ENCODE data around the gene GDI1.

The GDI1 gene

DNA sequence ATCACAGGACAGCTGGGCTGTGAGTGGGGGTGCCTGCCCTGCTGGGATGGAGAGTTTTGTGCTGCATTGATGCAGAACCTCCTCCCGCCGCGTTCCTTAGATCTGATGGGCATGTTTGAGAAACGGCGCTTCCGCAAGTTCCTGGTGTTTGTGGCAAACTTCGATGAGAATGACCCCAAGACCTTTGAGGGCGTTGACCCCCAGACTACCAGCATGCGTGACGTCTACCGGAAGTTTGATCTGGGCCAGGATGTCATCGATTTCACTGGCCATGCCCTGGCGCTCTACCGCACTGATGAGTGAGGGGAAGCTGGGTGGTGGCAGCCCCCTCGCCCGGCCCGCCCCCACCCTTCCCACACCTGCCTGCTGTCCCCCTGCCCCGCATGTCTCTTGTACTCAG lies 2.9 kb downstream of the GDI1 start:
- DNase-seq = no peak

DNA sequence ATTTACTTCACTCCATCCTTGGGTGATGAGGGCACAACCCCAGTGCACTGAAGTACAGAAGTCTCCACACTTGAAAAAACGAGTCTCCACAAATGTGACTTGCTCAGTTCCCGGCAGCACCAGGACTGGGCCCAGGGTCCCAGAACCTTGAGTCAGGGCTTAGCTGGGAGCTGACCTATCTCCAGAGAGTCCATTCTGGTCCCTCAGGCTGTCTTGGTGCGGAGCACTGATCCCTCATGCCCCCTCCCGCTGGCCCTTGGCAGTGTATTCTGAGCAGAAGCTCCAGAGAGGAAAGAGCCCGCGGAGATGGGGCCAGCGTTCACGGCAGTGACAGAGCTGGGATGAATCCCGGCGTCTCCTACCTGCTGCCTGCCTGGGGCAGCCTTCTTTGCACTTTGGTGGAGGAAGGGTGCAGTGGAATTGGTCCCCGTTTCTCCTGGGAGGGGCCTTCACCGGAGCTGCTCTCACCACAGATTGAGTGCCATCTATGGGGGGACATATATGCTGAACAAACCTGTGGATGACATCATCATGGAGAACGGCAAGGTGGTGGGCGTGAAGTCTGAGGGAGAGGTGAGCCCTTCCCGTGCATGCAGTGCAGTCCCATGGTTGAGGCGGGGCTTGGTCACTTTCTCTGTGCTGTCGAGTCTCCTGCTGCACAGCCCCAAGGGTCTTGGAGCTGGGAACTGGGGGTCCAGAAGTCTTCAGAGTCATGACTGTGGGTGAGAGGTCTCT lies 3.8 kb downstream of the GDI1 start:
- DNase-seq = no peak

DNA sequence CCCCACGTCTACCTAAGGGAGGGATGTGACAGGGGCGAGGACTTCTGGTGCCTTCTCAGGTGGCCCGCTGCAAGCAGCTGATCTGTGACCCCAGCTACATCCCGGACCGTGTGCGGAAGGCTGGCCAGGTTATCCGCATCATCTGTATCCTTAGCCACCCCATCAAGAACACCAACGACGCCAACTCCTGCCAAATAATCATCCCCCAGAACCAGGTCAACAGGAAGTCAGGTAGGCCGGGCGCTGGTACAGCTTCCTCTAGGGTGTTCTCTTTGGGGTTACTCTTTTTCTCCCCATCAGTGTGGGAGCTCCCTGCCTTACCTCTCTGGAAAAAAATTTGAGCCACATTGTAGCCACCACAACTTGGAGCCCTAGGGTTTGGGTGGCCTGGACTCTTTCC lies 4.6 kb downstream of the GDI1 start:
- no peak for DNase-seq

DNA sequence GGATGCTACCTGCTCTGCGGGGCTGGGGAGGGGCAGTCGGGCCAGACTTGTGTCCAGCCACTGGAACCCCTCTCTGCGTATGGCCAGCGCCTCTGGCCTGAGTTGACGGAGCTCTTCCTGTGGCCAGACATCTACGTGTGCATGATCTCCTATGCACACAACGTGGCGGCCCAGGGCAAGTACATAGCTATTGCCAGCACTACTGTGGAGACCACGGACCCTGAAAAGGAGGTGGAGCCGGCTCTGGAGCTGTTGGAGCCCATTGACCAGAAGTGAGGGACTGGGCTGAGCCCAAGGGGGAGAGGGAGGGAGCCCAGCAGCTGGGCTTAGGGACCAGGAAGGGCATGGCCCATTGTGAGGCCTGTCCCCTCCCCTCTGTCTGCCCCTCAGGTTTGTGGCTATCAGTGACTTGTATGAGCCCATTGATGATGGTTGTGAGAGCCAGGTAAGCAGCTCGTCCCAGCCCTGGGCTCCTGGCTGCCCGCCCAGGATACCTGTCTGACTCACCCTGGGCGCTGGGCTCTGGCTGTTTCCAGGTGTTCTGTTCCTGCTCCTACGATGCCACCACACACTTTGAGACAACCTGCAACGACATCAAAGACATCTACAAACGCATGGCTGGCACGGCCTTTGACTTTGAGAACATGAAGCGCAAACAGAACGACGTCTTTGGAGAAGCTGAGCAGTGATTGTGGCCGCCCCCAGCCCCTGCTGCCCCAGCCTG lies 5.2 kb downstream of the GDI1 start:
- no peak for DNase-seq

DNA sequence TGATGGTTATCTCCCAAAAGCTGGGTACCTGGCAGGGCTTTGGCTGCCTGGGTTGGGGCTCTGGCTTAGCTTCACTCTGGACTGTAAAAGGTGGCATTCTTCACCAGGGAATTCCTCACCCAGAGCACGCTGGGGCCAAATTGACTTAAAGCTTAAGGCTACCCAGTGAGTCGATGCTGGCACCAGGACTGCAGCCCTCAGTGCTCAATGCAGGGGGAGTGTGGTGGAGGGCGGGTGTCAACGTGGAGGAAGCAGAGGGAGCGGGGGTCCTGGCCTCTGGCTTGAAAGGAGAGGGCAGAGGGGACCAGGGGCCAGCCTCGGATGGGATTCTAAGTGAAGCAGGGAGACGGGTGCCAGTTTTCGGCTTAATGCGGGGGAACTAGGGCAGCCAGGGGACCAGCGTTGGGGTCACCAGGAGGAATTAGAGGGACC lies 6.5 kb downstream of the GDI1 start:
- DNase-seq = no peak

DNA sequence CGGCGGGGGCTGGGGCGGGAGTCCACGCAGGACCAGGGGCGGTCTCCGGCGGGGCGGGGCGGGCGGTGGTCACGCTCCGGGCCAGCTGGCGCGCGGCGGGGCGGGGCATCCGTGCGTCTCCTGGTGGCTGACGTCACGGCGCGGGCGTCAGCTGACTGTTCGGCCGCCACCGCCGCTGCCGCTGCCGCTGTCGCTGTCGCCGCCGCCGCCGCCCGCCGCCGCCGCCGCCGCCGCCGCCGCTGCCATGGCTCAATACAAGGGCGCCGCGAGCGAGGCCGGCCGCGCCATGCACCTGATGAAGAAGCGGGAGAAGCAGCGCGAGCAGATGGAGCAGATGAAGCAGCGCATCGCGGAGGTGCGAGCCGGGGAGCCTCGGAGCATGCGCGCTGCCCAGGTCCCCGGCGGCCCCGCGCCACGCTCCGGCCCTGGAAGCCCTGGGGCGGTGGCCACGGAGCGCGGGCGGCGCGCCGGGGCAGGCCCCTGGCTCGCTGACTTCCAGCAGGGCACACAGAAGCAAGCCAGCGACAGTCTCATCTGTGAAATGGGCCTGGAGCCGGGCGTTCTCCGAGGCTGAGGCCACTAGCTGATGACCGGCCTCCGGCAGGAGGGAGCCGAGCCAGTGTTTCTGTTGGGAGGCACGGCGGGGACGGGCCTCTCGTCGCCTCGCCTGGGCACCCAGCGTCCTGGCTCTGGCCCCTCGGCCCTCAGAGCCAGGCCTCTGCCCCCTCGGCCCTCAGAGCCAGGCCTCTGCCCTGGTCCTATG lies 7.2 kb downstream of the GDI1 start, which contains the start of gene FAM50A:
Gene FAM50A, plus strand, starts transcription at position 150 of the 763 bp plus-strand sequence. Its CDS starts 95 bp downstream, at position 245.
- no peak for DNase-seq

DNA sequence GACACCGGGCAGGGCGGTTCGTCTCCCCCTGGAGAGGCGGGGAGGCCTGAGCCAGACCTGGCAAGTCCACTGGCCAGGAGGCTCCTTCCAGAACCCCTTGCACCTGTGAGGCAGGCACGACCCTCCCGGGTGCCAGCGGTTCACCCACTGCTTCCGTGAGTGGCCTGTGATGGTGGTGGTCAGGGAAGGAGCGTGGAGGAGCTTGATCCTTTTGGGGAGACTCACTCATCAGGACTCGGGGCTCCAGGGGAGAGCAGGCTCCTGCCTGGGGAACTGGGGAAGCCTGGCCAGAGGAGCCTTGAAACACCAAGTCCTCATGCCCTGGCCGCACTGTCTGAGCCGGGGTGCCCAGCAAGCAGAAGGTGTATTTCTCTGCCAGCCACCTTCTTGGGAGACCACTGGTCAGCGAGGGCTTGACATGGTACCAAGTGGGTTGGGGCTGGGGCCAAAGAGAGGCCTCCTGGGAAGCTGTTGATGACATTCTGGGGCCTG lies 7.8 kb downstream of the GDI1 start:
- no peak for DNase-seq

DNA sequence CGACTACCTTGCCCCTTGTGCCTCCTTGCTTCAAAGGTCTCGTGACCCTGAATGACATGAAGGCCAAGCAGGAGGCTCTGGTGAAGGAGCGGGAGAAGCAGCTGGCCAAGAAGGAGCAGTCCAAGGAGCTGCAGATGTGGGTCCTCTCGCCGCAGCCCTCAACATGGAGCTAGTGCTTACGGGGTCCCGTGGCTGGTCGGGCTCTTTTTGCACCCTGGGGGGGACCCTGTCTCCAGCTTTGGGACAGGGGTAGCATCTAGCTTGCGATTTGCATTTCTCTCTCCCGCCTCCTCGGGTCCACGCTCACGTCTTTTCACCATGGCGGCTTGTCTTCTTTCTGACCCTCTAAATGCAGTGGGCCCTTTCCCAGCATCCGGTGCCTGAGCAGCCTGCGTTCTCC lies 8.8 kb downstream of the GDI1 start:
- DNase-seq = no peak

DNA sequence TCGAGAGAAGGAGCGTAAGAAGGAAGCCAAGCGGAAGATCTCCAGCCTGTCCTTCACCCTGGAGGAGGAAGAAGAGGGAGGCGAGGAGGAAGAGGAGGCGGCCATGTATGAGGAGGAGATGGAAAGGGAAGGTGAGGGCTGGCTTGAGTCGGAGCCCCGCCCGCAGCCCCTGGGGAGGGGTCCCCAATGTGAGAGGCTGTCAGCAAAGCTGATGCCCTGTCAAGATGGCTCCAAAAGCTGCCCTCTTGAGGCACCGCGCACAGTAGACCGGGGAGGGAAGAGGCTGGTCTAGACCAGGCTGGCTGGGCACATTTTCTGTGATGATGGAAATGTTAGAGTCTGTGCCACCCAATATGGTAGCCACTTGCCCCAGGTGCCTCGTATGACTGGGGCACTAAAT lies 9.5 kb downstream of the GDI1 start:
- no peak for DNase-seq

DNA sequence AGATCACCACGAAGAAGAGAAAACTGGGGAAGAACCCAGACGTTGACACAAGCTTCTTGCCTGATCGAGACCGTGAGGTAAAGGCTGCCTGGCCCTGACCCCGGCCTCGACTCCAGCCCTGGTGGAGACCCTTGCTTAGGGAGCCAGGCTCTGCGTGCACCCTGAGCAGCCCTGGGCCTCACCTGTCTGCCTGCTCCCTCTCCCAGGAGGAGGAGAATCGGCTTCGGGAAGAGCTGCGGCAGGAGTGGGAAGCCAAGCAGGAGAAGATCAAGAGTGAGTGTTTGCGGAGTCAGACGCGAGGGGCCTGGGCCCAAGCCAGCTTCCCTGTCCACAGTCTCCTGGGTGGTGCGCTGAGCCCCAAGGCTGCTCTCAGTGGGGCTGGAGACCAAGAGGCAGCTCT lies 11.5 kb downstream of the GDI1 start:
- no peak for DNase-seq

DNA sequence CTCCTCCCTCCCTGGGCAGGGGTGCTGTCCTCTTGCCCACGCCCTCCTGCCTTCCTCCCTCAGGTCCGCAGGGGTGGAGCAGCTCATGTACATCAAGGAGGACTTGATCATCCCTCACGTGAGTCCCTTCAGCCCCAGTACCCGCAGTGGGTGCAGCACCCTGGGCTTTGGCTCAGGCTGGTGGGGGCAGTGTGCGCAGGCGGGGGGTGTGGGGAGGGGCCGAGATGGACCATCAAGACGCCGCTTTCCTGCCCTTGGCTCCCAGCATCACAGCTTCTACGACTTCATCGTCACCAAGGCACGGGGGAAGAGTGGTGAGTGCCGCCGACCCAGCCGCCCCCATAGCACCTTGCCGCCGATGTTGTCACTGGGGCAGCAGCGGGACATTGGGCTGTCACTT lies 12.7 kb downstream of the GDI1 start:
- DNase-seq = no peak

DNA sequence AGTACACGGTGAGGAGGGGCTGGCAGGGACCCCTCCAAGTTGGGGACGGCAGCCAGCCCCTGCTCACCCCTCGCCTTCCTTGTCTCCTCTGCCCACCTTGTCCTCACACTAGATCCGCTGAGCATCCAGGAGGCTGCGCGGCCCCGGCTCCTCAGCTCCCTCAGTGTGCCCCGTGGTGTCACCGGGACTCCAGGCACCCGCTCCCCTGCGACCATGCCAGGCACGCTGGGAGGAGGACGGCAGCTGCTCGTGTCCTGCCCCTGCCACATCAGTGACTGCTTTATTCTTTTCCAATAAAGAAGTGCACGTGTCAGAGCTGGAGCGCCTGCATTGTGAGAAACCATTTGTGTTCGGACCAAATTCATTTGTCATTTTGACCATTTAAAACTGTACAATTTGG lies 13.4 kb downstream of the GDI1 start:
- DNase-seq = no peak

DNA sequence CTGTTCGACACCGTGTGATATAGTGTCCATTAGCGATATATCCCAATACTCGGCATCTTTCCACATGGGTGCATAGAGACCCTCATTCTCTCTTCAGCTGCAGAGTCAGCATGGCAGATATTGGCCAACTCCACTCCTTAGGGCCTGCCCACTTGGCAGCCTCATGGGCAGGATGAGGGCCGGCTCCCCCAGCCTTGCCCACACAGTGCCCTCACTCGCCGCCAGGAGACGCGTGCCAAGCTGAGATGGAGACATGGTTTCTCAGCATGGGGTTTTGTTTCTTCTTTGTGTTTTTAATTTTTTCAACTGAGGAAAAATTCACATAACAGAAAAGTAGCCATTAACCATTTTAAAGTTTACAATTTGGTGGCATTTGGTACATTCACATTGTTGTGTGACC lies 15.9 kb downstream of the GDI1 start:
- no peak for DNase-seq

DNA sequence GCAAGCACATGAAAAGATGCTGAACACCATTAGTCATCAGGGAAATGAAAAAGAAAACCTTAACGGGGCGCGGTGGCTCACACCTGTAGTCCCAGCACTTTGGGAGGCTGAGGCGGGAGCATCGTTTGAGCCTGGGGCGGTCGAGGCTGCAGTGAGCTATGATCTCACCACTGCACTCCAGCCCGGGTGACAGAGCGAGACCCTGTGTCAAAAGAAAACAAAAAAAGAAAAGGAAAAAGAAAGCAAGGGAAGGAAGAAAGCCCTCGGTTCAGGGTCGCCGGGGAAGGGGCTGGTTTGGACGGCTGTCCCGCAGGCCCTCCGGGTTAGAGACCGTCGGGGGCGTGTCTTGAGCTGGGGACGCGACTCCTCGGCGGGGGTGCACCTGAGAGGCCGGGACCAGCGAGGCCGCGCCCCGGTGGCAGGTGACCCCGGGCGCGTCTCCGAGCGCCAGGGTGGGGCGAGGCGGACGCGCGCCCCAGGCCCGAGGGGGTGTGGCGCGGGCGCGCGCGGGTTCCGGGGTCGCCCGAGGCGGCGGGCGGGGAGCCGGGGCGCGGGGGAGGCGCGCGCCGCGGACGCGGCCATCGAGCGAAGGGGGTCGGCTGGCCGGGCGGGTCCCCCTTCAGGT lies 20.6 kb downstream of the GDI1 start:
- DNase-seq = no peak

DNA sequence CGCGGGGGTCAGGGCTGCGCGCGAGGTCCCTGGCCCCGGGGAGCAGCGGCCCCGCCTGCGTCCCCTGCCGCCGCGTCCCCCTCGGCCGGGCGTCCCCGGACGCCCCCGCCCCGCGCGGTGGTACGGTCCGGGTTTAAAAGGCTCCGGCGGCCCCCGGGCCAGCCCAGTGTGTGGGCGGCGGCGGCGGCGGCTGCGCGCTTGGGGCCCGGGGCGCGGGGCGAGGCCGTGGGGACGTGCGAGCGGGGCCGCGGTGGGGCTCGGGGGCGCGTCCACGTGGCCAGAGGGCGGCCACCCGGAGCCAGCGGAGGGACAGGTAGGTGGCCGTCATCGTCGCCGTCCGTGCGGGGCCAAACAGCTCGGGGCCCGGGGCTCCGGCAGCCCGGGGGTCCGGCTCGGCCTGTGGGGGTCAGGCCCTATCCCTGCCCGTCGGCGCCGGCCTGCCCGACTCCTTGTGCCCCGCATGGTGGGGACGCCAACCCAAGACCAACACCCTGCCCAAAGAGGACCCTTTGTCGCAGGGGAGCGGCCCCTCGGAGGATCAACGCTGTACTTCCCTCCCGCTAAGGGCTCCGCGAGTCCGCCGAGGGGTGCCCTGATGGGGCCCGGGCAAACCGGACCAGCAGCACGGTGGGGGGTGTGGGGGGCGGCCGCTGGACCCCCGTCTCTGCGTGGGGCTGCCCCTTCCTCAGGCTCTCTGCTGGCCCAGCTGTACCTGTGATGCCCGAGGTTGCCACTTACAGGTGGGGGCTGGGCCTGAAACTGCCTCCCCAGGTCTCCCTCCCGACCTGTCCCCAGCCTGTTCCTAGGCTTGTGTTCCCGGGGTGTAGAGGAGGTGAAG lies 21.4 kb downstream of the GDI1 start, which contains the start of gene PLXNA3:
Gene PLXNA3, plus strand, starts transcription at position 166 of the 838 bp plus-strand sequence. CDS start 1,903 bp downstream, outside the sequence.
- DNase-seq = no peak

DNA sequence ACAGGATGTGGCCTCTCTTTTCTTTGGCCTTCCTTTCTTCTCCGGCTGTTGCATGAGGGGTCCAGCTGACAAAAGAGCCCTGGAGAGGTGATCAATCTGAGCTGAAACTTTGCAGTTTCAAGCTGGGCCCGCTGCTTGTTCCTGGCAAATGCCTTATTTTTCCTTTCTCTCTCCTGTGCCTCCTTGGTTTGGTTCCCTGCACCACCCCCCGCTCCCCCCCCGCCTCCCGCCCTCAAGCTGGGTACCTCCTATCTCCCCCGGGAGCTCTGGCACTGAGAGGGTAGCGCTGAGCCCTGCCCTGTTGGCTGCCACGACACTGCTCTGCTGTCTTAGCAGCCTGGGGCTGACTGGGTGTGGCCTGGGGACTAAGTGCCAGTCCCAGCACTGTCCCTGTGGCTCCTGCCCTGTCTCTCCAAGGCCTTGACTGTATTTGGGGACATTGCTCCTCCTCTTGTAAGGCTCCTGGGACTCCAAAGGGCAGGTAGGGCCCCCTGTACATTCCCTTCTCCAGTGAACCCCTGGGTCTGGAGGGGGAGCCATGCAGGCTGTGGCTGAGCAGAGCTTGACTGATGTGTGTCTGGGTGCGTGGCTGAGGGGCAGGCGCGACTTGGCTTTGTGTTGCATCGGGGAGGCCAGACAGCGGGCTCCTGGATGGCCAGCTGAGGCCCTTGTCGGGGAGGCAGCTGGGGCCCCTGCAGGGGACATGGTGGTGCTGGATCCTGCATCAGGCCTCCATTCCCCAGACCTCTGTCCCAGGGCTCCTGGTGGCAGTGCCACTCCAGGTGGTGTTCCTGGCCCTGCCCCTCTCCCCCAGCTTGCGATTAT lies 22.2 kb downstream of the GDI1 start:
- no peak for DNase-seq

DNA sequence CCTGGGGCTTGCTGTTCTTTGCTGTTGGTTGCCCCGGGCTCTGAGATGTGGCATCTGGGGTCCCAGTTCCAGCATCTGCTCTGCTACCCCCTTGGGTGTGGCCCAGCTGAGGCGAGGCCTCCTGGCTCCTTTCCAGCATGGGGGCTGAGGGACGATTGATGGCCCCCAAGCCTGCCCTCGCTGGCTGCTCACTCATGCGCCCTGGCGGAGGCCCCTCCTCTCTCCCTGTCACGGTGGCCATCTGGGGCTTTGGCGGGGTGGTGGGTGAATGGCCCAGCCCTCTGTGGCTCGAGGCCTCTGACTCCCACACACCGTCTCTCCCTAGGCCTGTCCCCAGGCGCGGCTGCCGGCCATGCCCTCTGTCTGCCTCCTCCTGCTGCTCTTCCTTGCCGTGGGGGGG lies 22.9 kb downstream of the GDI1 start:
- no peak for DNase-seq

DNA sequence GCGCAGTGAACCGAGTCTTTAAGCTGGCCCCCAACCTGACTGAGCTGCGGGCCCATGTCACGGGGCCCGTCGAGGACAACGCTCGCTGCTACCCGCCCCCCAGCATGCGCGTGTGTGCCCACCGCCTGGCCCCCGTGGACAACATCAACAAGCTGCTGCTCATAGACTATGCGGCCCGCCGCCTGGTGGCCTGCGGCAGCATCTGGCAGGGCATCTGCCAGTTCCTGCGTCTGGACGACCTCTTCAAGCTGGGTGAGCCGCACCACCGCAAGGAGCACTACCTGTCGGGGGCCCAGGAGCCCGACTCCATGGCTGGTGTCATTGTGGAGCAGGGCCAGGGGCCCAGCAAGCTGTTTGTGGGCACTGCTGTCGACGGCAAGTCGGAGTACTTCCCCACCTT lies 23.4 kb downstream of the GDI1 start:
- no peak for DNase-seq

DNA sequence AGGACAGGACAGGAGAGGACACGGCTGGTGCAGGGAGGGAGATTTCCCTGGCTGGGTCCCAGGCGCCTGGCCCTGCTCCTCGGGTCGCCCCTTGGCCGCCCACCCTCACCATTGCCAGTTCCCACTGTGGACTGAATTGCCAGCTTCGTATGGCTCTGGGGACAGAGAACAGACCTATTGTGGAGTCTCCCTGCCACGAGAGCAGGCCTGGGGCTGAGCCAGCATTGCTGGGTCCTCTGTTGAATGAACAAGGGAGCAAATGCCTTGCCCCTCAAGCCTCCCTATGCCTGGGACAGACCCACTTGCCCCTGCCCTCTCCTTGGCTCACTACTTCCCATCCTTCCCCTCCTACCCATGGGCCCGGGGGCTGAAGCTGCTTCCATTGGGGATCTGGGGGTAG lies 25.4 kb downstream of the GDI1 start:
- DNase-seq = no peak

DNA sequence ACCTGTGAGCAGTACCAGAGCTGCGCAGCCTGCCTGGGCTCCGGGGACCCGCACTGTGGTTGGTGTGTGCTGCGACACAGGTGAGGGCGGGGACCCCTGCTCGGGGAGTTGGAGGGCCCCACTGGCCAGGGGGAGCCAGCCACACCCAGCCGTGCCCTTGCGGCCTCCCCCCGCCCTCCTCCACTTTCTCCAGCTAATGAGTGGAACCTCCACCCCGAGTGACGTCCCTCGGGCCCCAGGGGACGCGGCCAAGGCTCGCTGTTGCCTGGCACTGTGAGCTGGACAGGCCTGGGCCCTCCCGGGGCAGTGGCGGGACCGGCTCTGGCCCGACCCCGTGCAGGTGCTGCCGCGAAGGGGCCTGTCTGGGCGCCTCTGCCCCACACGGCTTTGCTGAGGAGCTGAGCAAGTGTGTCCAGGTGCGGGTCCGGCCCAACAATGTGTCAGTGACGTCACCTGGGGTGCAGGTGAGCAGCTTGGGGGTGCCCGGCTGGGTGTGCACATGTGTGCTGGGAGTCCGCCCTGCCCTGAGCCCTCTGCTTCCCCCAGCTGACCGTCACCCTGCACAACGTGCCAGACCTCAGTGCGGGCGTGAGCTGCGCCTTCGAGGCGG lies 26.8 kb downstream of the GDI1 start:
- DNase-seq = no peak

Data from SHP77 treated with DMSO at 0.1 percent for 48 hours (cell line).